Smooth muscle cell (in vitro differentiated cells): ENCODE results near the gene EHMT1. TPM values are rescaled to one million over a fixed set of nuclear protein-coding genes. Genes with fewer than 3 reads are reported as not detected.

Experiments
- DNase-seq: peaks from one replicate; lab custom pipeline; 2025; ENCODE audit not compliant: unreplicated experiment; lab: John Stamatoyannopoulos, UW
- H2AFZ ChIP-seq: fragments of 200-600 bp; sonication (generic); 2 replicates; pipeline ENCODE4 v1.6.0; 2016; ENCODE audit warnings: antibody characterized with exemption, low read depth, mild to moderate bottlenecking
- H3F3A ChIP-seq: fragments of 200-600 bp; sonication (generic); 2 replicates; pipeline ENCODE4 v1.6.0; 2017; ENCODE audit warnings: antibody characterized with exemption, low read depth
- H3K27ac ChIP-seq: fragments of 200-600 bp; sonication (generic); 2 replicates; pipeline ENCODE4 v1.5.1; 2016; ENCODE audit warnings: low read depth, mild to moderate bottlenecking
- H3K27me3 ChIP-seq: fragments of 200-600 bp; sonication (generic); 2 replicates; pipeline ENCODE4 v1.6.1; 2016; ENCODE audit warnings: low read depth, mild to moderate bottlenecking
- H3K36me3 ChIP-seq: fragments of 200-600 bp; sonication (generic); 2 replicates; pipeline ENCODE4 v1.5.1; 2016; ENCODE audit warnings: low read depth
- H3K4me1 ChIP-seq: fragments of 200-600 bp; sonication (generic); 2 replicates; pipeline ENCODE4 v1.5.1; 2016; ENCODE audit warnings: low read depth
- H3K4me2 ChIP-seq: fragments of 200-600 bp; sonication (generic); 2 replicates; pipeline ENCODE4 v1.6.0; 2016; ENCODE audit warnings: mild to moderate bottlenecking
- H3K4me3 ChIP-seq: fragments of 200-600 bp; sonication (generic); 2 replicates; pipeline ENCODE4 v1.5.1; 2016; ENCODE audit warnings: mild to moderate bottlenecking
- H3K79me2 ChIP-seq: fragments of 200-600 bp; sonication (generic); 2 replicates; pipeline ENCODE4 v1.6.0; 2016; ENCODE audit warnings: low read depth, mild to moderate bottlenecking
- H3K9ac ChIP-seq: fragments of 200-600 bp; sonication (generic); 2 replicates; pipeline ENCODE4 v1.6.0; 2016; ENCODE audit warnings: low read depth
- H3K9me3 ChIP-seq: fragments of 200-600 bp; sonication (generic); replicated peaks from 2 replicates; pipeline ENCODE4 v1.5.1; 2016; ENCODE audit warnings: low read depth
- H4K20me1 ChIP-seq: fragments of 200-600 bp; sonication (generic); 2 replicates; pipeline ENCODE4 v1.6.0; 2016; ENCODE audit warnings: low read depth
- CTCF ChIP-seq: fragments of 200-600 bp; sonication (generic); IDR thresholded peaks from 2 replicates; pipeline ENCODE4 v1.5.1; 2017; ENCODE audit warnings: borderline replicate concordance, mild to moderate bottlenecking, antibody characterized with exemption; ENCODE audit not compliant: insufficient read depth, poor library complexity, severe bottlenecking
- whole genome bisulfite sequencing: methylation state at CpG from one replicate; pipeline ENCODE4 v1.1.7; 2016; ENCODE audit warnings: low lambda C conversion rate; 5-methylcytosine and 5-hydroxymethylcytosine counted together
- polyA plus RNA-seq: library from polyadenylated mRNA; unstranded; fragments of >200 nt; fragmentation: Nextera tagmentation; extraction: Ambion mirVana; gene quantifications from 2 replicates; pipeline ENCODE4 v1.2.1, GENCODE V29; 2016
- total RNA-seq: library from RNA; depleted of rRNA; stranded (reverse); fragments of >200 nt; gene quantifications from 2 replicates; pipeline ENCODE4 v1.2.3, GENCODE V29; 2014

The EHMT1 gene
- total and polyA plus RNA-seq, 2 experiments from 2014 or later, result 23.1 to 34.1 TPM

GRCh38 chr9:137829260-137829996 is 210.6 kb downstream of the EHMT1 start:
- DNase-seq, result no peak
- no peak overlapping the region for H3K27ac ChIP-seq
- no peak overlapping the region for H3K4me3 ChIP-seq
- no peak overlapping the region for H2AFZ ChIP-seq
- H3K9me3 ChIP-seq, result no peaks in the 10 kb centered on the region
- no peaks in the 10 kb centered on the region for H3K4me1 ChIP-seq
- no peaks in the 10 kb centered on the region for H3F3A ChIP-seq
- peaks cover 7% of the 10 kb centered on the region for H3K79me2 ChIP-seq
- H4K20me1 ChIP-seq, result peaks cover 93% of the 10 kb centered on the region
- H3K4me2 ChIP-seq, result no peak overlapping the region
- no peak overlapping the region for H3K9ac ChIP-seq
- no peaks in the 10 kb centered on the region for H3K27me3 ChIP-seq
- no peaks in the 10 kb centered on the region for H3K36me3 ChIP-seq
- TF ChIP-seq CTCF, result no peak
- 99% methylated on average over 14 of the region's 14 CpGs for WGBS

GRCh38 chr9:137832191-137832700 is 213.4 kb downstream of the EHMT1 start:
- no peaks in the 10 kb centered on the region for H3K4me1 ChIP-seq
- H4K20me1 ChIP-seq, result peaks cover 70% of the 10 kb centered on the region

GRCh38 chr9:137832830-137833590 is 214.2 kb downstream of the EHMT1 start:
- Histone ChIP-seq H3F3A (no peaks in the 10 kb centered on the region), H3K79me2 (no peaks in the 10 kb centered on the region), H3K9ac (no peak overlapping the region), H2AFZ (no peak overlapping the region), H3K9me3 (no peaks in the 10 kb centered on the region), H3K27ac (no peak overlapping the region), H3K36me3 (peaks cover 10% of the 10 kb centered on the region), H3K4me1 (no peaks in the 10 kb centered on the region), H3K4me2 (no peak overlapping the region), H4K20me1 (peaks cover 62% of the 10 kb centered on the region), H3K27me3 (no peaks in the 10 kb centered on the region), H3K4me3 (no peak overlapping the region)
- no peak for TF ChIP-seq CTCF
- WGBS, result 98% methylated on average over 44 of the region's 44 CpGs
- DNase-seq, result no peak

More at GRCh38 chr9:137832191-137832700, 213.4 kb downstream of the EHMT1 start:
- H3K27ac ChIP-seq, result no peak overlapping the region
- no peaks in the 10 kb centered on the region for H3K27me3 ChIP-seq
- no peak for TF ChIP-seq CTCF
- no peaks in the 10 kb centered on the region for H3K9me3 ChIP-seq
- H3K4me3 ChIP-seq, result no peak overlapping the region
- no peak for DNase-seq
- peaks cover 10% of the 10 kb centered on the region for H3K36me3 ChIP-seq
- no peaks in the 10 kb centered on the region for H3F3A ChIP-seq
- no peaks in the 10 kb centered on the region for H3K79me2 ChIP-seq
- H2AFZ ChIP-seq, result no peak overlapping the region
- 99% methylated on average over 20 of the region's 20 CpGs for WGBS
- H3K9ac ChIP-seq, result no peak overlapping the region
- H3K4me2 ChIP-seq, result no peak overlapping the region
